Keratinocyte (primary cell): ENCODE measurements around the gene ZSWIM2.

Experiments
- EZH2 ChIP-seq: IDR thresholded peaks from one replicate; pipeline ENCODE4 v1.6.1; 2012; ENCODE audit warnings: inconsistent platforms, mild to moderate bottlenecking, low read length, moderate library complexity
- TF ChIP-seq, protein P1 (sequence below), 3 experiments: IDR thresholded peaks in 1 of 3; conservative IDR thresholded peaks in 1 of 3; optimal IDR thresholded peaks in 1 of 3; 2 replicates in 2 of 3; 3 replicates in 1 of 3; pipeline versions ENCODE3 to v1.5.1; 2011; ENCODE audit warnings: low read length in 3 of 3, mild to moderate bottlenecking in 3 of 3, moderate library complexity in 2 of 3, control low read depth in 1 of 3, inconsistent platforms in 1 of 3; ENCODE audit not compliant: insufficient read depth in 2 of 3; ENCODE audit errors: extremely low read depth in 1 of 3

DNA sequence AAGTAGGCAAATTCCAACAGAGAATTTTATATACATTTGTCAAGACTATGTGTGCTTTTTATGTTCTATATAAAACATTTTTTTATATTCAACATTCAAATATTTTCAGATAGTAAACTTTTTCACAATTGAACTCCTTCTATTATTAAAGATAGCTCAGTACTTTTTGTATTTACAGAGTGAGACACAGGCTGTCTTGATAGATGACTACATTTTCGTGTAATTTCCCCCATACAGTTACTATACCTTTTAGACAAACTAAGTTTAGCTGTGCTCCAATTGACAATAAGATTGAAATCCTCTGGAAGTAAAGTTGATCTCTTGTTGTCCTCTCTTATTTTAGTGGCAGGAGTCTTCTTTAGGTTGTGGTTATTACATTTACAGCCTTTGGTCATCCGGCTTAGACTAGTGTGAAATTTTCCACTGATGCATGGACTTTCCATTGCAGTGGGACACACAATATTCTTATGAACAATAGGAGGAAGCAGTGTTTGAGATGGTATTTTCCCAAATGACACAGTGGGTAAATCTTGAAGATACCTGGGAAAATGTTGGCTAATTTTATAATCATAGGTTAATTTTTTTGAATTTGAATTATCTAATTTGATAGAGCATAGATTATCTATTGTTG lies 21.0 kb downstream of the ZSWIM2 start:
- TF ChIP-seq, protein P1, sequence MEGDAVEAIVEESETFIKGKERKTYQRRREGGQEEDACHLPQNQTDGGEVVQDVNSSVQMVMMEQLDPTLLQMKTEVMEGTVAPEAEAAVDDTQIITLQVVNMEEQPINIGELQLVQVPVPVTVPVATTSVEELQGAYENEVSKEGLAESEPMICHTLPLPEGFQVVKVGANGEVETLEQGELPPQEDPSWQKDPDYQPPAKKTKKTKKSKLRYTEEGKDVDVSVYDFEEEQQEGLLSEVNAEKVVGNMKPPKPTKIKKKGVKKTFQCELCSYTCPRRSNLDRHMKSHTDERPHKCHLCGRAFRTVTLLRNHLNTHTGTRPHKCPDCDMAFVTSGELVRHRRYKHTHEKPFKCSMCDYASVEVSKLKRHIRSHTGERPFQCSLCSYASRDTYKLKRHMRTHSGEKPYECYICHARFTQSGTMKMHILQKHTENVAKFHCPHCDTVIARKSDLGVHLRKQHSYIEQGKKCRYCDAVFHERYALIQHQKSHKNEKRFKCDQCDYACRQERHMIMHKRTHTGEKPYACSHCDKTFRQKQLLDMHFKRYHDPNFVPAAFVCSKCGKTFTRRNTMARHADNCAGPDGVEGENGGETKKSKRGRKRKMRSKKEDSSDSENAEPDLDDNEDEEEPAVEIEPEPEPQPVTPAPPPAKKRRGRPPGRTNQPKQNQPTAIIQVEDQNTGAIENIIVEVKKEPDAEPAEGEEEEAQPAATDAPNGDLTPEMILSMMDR (optimal IDR thresholded peaks at IDR 0.05 in 1 of 3, IDR thresholded peaks at IDR 0.05 in 1 of 3, conservative IDR thresholded peaks at IDR 0.05 in 1 of 3; ENCODE audit: extremely low read depth in 1 of 3, insufficient read depth in 2 of 3, low read length in 3 of 3): no peak
- TF ChIP-seq EZH2: no peak
